Neural progenitor cell (in vitro differentiated cells): Measurements from ENCODE around the gene ZMIZ1.

Source experiments
- EZH2 ChIP-seq: fragments of 200-600 bp; sonication (generic); IDR thresholded peaks from 2 replicates; pipeline ENCODE4 v1.6.1; 2017; ENCODE audit warnings: antibody characterized with exemption, mild to moderate bottlenecking, moderate library complexity
- TF ChIP-seq, protein P1 (sequence below): fragments of 200-600 bp; sonication (generic); IDR thresholded peaks from 2 replicates; pipeline ENCODE4 v1.5.1; 2017; ENCODE audit warnings: antibody characterized with exemption, mild to moderate bottlenecking

DNA sequence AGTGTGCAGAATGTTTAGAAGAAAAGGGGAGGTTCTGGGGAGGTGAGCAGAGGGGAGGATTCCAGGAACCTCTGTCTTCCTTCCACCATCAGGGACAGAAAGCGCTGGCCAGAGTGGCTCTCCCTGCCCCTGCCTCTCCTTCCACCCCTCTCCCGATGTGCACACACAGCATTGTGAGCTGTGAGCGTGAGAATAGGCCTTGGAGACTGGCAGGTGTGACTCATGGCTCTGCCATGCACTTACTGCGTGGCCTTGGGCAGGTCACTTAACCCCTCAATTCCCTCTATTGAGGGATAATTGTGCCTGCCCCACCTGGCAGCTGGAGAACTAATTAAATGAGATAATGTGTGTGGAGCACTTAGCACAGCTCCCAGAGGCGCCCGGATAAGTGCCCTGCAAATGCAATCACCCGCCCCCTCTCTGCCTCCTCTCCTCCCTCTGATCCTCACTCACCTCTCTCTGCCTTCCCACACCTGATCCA lies 115.4 kb downstream of the ZMIZ1 start:
- no peak for TF ChIP-seq EZH2
- TF ChIP-seq, protein P1, sequence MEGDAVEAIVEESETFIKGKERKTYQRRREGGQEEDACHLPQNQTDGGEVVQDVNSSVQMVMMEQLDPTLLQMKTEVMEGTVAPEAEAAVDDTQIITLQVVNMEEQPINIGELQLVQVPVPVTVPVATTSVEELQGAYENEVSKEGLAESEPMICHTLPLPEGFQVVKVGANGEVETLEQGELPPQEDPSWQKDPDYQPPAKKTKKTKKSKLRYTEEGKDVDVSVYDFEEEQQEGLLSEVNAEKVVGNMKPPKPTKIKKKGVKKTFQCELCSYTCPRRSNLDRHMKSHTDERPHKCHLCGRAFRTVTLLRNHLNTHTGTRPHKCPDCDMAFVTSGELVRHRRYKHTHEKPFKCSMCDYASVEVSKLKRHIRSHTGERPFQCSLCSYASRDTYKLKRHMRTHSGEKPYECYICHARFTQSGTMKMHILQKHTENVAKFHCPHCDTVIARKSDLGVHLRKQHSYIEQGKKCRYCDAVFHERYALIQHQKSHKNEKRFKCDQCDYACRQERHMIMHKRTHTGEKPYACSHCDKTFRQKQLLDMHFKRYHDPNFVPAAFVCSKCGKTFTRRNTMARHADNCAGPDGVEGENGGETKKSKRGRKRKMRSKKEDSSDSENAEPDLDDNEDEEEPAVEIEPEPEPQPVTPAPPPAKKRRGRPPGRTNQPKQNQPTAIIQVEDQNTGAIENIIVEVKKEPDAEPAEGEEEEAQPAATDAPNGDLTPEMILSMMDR: no peak
